HG03175 (cell line): ENCODE measurements around the gene PLCB3.

Experiments used
- ATAC-seq: cut with Tn5 transposase; IDR thresholded peaks from one replicate; pipeline ENCODE4 v1.9.1; 2021; ENCODE audit warnings: mild to moderate bottlenecking, moderate library complexity; ENCODE audit not compliant: unreplicated experiment

The PLCB3 gene

GRCh38 chr11:64265176-64266160 is 14.1 kb downstream of the PLCB3 start:
- no peak for ATAC-seq

- no peak for ATAC-seq
Measured at GRCh38 chr11:64266339-64266738, 15.0 kb downstream of the PLCB3 start.

- no peak for ATAC-seq
Measured at GRCh38 chr11:64267207-64267945, 16.0 kb downstream of the PLCB3 start.

- ATAC-seq: no peak
Measured at GRCh38 chr11:64268025-64268892, 16.9 kb downstream of the PLCB3 start.

GRCh38 chr11:64268893-64269539 is 17.7 kb downstream of the PLCB3 start:
- peak; percentile 4 for ATAC-seq

GRCh38 chr11:64269540-64270220 is 18.4 kb downstream of the PLCB3 start:
- peak; percentile 63 for ATAC-seq

- no peak for ATAC-seq
Measured at GRCh38 chr11:64275031-64275800, 23.9 kb downstream of the PLCB3 start.

- ATAC-seq: no peak
Measured at GRCh38 chr11:64275841-64276240, 24.5 kb downstream of the PLCB3 start.

GRCh38 chr11:64276653-64277431 is 25.5 kb downstream of the PLCB3 start:
- ATAC-seq: no peak

GRCh38 chr11:64278576-64279190 is 27.4 kb downstream of the PLCB3 start:
- ATAC-seq: no peak

GRCh38 chr11:64281957-64282770 is 30.8 kb downstream of the PLCB3 start:
- ATAC-seq: no peak

GRCh38 chr11:64283092-64283491 is 31.8 kb downstream of the PLCB3 start:
- ATAC-seq: no peak

- peak; percentile 77 for ATAC-seq
Measured at GRCh38 chr11:64284048-64284961, 33.0 kb downstream of the PLCB3 start, which contains the start of gene BAD. BAD (minus strand) TSS chr11:64284665; CDS start chr11:64284368, 297 bp downstream.

GRCh38 chr11:64284962-64285884 is 33.9 kb downstream of the PLCB3 start, which contains the start of gene GPR137:
GPR137 (plus strand) TSS chr11:64285848; CDS start chr11:64286525, 677 bp downstream.
- peak; percentile 66 for ATAC-seq
